HepG2 (cell line): Measurements from ENCODE around the gene METTL5. TPM values are rescaled to one million over a fixed set of nuclear protein-coding genes. Genes with fewer than 3 reads are reported as not detected.

Experiments used
- AKAP8 ChIP-seq: sonication (generic); formaldehyde crosslinking; IDR thresholded peaks from 2 replicates; pipeline ENCODE4 v1.5.1; 2020; ENCODE audit warnings: mild to moderate bottlenecking, missing genetic modification reagents
- FLYWCH1 ChIP-seq: sonication (generic); formaldehyde crosslinking; IDR thresholded peaks from 2 replicates; pipeline ENCODE4 v1.8.1; 2023; ENCODE audit warnings: mild to moderate bottlenecking, missing genetic modification reagents
- GABPB1 ChIP-seq: IDR thresholded peaks from 2 replicates; pipeline ENCODE4 v1.6.1; 2016; ENCODE audit warnings: mild to moderate bottlenecking, missing genetic modification reagents, moderate library complexity, missing compliant biosample characterization
- SIN3A ChIP-seq: IDR thresholded peaks from 2 replicates; pipeline ENCODE4 v1.6.1; 2011; ENCODE audit warnings: low read depth, mild to moderate bottlenecking, control low read depth, low read length, borderline replicate concordance
- TCF7 ChIP-seq: sonication (generic); IDR thresholded peaks from 2 replicates; pipeline ENCODE4 v1.6.1; 2016; ENCODE audit warnings: antibody characterized with exemption, low read depth
- ZMYM2 ChIP-seq: sonication (generic); formaldehyde crosslinking; IDR thresholded peaks from 2 replicates; pipeline ENCODE4 v1.8.0; 2022; ENCODE audit warnings: mild to moderate bottlenecking, missing genetic modification reagents
- ZNF790 ChIP-seq: sonication (generic); formaldehyde crosslinking; IDR thresholded peaks from 2 replicates; pipeline ENCODE4 v1.8.0; 2022; ENCODE audit warnings: missing genetic modification reagents, mild to moderate bottlenecking, borderline replicate concordance
- ZSCAN30 ChIP-seq: sonication (generic); formaldehyde crosslinking; IDR thresholded peaks from 2 replicates; pipeline ENCODE4 v1.5.0; 2020; ENCODE audit warnings: mild to moderate bottlenecking, missing genetic modification reagents
- polyA plus RNA-seq, 8 experiments: library from polyadenylated mRNA; depleted of rRNA in 3 of 8; stranded (reverse) in 7 of 8; unstranded in 1 of 8; fragments of >200 nt; fragmentation: Illumina TruSeq in 4 of 8; extraction: Trizol in 4 of 8; gene quantifications; 2 replicates each; pipeline versions ENCODE4 v1.2.1 to v1.2.3, GENCODE V29; 2011 to 2016; ENCODE audit warnings: low read depth in 4 of 8, missing spikeins in 1 of 8, mixed read lengths in 1 of 8; ENCODE audit not compliant: insufficient read depth in 1 of 8
- total RNA-seq, 5 experiments: library from RNA; depleted of rRNA; stranded (reverse); fragments of >200 nt; fragmentation: Illumina TruSeq; extraction: Trizol; gene quantifications; 2 replicates each; pipeline ENCODE4 v1.2.3, GENCODE V29; 2016; ENCODE audit warnings: low read depth in 1 of 5
- TF ChIP-seq, protein P1 (sequence below): fragments of 450-650 bp; IDR thresholded peaks from 2 replicates; pipeline ENCODE4 v1.6.1; 2017
- TF ChIP-seq, protein P2 (sequence below): IDR thresholded peaks from 2 replicates; pipeline ENCODE4 v1.6.1; 2016; ENCODE audit warnings: low read depth, missing genetic modification reagents, missing compliant biosample characterization
- TF ChIP-seq, protein P3 (sequence below), 2 experiments: sonication (generic) in 1 of 2; formaldehyde crosslinking in 1 of 2; IDR thresholded peaks; 2 replicates each; pipeline versions ENCODE4 v1.6.1 to v1.9.0; 2014 to 2022; ENCODE audit warnings: antibody characterized with exemption in 1 of 2, borderline replicate concordance in 1 of 2, inconsistent platforms in 1 of 2, low read depth in 1 of 2, missing genetic modification reagents in 1 of 2
- TF ChIP-seq, protein P4 (sequence below): sonication (generic); formaldehyde crosslinking; IDR thresholded peaks from 2 replicates; pipeline ENCODE4 v1.8.1; 2022; ENCODE audit warnings: mild to moderate bottlenecking, missing genetic modification reagents

Gene METTL5
- total and polyA plus RNA-seq, 2 of the 13 experiments (the other 11 are each of a cell fraction or from before 2014, with no cell fraction given): 50.7 to 95.1 TPM

DNA sequence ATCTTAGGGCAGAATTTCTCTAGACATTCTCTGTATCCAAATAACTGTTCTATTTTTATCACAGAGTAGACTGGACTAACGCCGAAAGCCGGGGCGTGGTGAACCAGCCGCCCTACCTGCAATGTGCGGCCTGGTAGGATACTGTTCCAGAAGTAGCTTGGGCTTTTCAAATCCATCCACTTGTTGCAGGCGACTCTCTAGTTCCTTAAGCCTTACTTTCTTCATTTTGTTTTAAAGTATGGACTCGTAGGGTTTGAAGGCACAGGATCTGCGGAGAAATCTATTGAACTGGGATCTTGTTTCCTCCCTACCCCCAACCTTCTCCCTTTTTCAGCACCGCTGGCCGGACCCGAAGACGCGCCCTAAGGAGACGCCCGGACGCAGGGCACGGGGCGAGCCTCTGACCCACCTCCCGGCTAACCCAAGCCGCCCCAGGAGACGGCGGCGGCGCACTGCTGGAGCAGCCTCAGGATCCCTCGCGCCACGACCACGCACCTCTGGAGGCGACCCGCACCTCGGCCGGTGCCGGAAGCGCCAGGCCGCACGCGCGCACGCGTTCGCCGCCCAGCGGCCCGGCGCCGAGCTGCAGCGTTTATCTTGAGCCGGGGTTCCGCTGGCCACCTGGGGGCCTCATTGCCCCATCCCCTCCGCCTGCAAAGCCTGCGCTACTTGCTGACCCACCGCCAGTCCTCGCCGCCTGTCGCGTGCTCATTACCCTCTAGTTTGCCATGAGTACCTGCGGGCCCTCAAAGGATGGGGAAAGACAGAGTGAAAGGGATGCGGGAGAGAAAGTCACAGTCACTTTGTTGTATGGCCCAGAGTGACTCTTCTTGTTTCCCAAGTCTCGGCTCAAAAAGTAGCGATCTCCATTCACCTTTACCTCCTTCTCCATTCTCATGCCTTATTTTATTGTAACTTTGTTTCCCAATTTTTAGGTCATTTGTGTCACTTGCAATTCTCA is at the start of gene METTL5 (continued):
- TF ChIP-seq ZSCAN30 (peak; percentile 80; the same call in 1 of the 2 replicates), AKAP8 (peak; percentile 93), ZMYM2 (0 out of 2 replicates have a peak, but pooled peaks have one; percentile 56), ZNF790 (CRISPR knock-in tag) (peak; percentile 86; the same call in 1 of the 2 replicates), TCF7 (no peak; the same call in 1 of the 2 replicates), GABPB1 (CRISPR knock-in tag) (peak; percentile 95), FLYWCH1 (CRISPR knock-in tag) (no peak), SIN3A (peak; percentile 87; the same call in 1 of the 2 replicates)
- TF ChIP-seq, protein P1, sequence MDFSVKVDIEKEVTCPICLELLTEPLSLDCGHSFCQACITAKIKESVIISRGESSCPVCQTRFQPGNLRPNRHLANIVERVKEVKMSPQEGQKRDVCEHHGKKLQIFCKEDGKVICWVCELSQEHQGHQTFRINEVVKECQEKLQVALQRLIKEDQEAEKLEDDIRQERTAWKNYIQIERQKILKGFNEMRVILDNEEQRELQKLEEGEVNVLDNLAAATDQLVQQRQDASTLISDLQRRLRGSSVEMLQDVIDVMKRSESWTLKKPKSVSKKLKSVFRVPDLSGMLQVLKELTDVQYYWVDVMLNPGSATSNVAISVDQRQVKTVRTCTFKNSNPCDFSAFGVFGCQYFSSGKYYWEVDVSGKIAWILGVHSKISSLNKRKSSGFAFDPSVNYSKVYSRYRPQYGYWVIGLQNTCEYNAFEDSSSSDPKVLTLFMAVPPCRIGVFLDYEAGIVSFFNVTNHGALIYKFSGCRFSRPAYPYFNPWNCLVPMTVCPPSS: no peak
- TF ChIP-seq, protein P2, sequence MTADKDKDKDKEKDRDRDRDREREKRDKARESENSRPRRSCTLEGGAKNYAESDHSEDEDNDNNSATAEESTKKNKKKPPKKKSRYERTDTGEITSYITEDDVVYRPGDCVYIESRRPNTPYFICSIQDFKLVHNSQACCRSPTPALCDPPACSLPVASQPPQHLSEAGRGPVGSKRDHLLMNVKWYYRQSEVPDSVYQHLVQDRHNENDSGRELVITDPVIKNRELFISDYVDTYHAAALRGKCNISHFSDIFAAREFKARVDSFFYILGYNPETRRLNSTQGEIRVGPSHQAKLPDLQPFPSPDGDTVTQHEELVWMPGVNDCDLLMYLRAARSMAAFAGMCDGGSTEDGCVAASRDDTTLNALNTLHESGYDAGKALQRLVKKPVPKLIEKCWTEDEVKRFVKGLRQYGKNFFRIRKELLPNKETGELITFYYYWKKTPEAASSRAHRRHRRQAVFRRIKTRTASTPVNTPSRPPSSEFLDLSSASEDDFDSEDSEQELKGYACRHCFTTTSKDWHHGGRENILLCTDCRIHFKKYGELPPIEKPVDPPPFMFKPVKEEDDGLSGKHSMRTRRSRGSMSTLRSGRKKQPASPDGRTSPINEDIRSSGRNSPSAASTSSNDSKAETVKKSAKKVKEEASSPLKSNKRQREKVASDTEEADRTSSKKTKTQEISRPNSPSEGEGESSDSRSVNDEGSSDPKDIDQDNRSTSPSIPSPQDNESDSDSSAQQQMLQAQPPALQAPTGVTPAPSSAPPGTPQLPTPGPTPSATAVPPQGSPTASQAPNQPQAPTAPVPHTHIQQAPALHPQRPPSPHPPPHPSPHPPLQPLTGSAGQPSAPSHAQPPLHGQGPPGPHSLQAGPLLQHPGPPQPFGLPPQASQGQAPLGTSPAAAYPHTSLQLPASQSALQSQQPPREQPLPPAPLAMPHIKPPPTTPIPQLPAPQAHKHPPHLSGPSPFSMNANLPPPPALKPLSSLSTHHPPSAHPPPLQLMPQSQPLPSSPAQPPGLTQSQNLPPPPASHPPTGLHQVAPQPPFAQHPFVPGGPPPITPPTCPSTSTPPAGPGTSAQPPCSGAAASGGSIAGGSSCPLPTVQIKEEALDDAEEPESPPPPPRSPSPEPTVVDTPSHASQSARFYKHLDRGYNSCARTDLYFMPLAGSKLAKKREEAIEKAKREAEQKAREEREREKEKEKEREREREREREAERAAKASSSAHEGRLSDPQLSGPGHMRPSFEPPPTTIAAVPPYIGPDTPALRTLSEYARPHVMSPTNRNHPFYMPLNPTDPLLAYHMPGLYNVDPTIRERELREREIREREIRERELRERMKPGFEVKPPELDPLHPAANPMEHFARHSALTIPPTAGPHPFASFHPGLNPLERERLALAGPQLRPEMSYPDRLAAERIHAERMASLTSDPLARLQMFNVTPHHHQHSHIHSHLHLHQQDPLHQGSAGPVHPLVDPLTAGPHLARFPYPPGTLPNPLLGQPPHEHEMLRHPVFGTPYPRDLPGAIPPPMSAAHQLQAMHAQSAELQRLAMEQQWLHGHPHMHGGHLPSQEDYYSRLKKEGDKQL: peak; percentile 61; the same call in 1 of the 2 replicates
- TF ChIP-seq, protein P3, sequence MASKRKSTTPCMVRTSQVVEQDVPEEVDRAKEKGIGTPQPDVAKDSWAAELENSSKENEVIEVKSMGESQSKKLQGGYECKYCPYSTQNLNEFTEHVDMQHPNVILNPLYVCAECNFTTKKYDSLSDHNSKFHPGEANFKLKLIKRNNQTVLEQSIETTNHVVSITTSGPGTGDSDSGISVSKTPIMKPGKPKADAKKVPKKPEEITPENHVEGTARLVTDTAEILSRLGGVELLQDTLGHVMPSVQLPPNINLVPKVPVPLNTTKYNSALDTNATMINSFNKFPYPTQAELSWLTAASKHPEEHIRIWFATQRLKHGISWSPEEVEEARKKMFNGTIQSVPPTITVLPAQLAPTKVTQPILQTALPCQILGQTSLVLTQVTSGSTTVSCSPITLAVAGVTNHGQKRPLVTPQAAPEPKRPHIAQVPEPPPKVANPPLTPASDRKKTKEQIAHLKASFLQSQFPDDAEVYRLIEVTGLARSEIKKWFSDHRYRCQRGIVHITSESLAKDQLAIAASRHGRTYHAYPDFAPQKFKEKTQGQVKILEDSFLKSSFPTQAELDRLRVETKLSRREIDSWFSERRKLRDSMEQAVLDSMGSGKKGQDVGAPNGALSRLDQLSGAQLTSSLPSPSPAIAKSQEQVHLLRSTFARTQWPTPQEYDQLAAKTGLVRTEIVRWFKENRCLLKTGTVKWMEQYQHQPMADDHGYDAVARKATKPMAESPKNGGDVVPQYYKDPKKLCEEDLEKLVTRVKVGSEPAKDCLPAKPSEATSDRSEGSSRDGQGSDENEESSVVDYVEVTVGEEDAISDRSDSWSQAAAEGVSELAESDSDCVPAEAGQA (IDR thresholded peaks at IDR 0.05; ENCODE audit: low read depth): 0 out of 2 replicates have a peak, but pooled peaks have one; percentile 11
- TF ChIP-seq, protein P3 (CRISPR knock-in tag; IDR thresholded peaks at IDR 0.05; ENCODE audit: borderline replicate concordance): peak; percentile 58; the same call in 1 of the 2 replicates
- TF ChIP-seq, protein P4, sequence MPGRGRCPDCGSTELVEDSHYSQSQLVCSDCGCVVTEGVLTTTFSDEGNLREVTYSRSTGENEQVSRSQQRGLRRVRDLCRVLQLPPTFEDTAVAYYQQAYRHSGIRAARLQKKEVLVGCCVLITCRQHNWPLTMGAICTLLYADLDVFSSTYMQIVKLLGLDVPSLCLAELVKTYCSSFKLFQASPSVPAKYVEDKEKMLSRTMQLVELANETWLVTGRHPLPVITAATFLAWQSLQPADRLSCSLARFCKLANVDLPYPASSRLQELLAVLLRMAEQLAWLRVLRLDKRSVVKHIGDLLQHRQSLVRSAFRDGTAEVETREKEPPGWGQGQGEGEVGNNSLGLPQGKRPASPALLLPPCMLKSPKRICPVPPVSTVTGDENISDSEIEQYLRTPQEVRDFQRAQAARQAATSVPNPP: no peak; the same call in 1 of the 2 replicates
